K562 (cell line): ENCODE data around the gene MYO3A. TPM values are rescaled to one million over a fixed set of nuclear protein-coding genes. Genes with fewer than 3 reads are reported as not detected.

ENCODE experiments used
- ATAC-seq: fragments of 200-7000 bp; cut with Tn5 transposase; 3 replicates; pipeline ENCODE4 v1.9.1; 2020; ENCODE audit warnings: moderate library complexity
- BruUV-seq: library from RNA; stranded (reverse); fragments of 400-500 nt; replicated peaks from 2 replicates; lab custom pipeline; 2021; lab: Mats Ljungman, UMichigan
- CTCF ChIA-PET: fragments of 300-600 bp; formaldehyde crosslinking; extraction: SDS; loops from one replicate; lab custom pipeline; 2021; ENCODE audit warnings: low intra/inter-chr PET ratio; lab: Yijun Ruan, JAX
- POLR2A ChIA-PET: fragments of 300-600, 350-650 bp; sonication (Branson Sonifier 250); formaldehyde crosslinking; extraction: SDS; loops from one replicate; lab custom pipeline; 2021; ENCODE audit warnings: antibody characterized with exemption, inconsistent platforms; lab: Yijun Ruan, JAX
- DNase-seq, 4 experiments: peaks; one replicate each; pipeline versions ENCODE4 v3.0.0 to v3.0.0-alpha.2; 2011 to 2018; ENCODE audit warnings: low spot score in 3 of 4, mixed read lengths in 3 of 4; ENCODE audit errors: extremely low read depth in 1 of 4
- FAIRE-seq: peaks from 2 replicates; lab custom pipeline; 2011; peaks lifted over from hg19 to GRCh38; lab: Jason Lieb, UNC
- H2AFZ ChIP-seq: 2 replicates; pipeline ENCODE4 v1.6.0; 2011; ENCODE audit warnings: low read depth, low read length, control low read depth, inconsistent platforms
- H3K27ac ChIP-seq: fragments of 200-600 bp; 3 replicates; pipeline ENCODE4 v1.8.0; 2011; ENCODE audit warnings: low read depth, mild to moderate bottlenecking, control low read depth, inconsistent platforms, low read length, moderate library complexity, mixed read lengths; ENCODE audit errors: extremely low read depth
- H3K27me3 ChIP-seq, 2 experiments: fragments of 300-600 bp in 1 of 2; 2 replicates in 1 of 2; 3 replicates in 1 of 2; pipeline versions ENCODE4 v1.6.0 to v1.8.0; 2011; ENCODE audit warnings: inconsistent platforms in 2 of 2, low read length in 2 of 2, mild to moderate bottlenecking in 1 of 2, mixed read lengths in 1 of 2, moderate library complexity in 1 of 2; ENCODE audit not compliant: control insufficient read depth in 2 of 2, insufficient read depth in 2 of 2
- H3K36me3 ChIP-seq: fragments of 300-600 bp; 3 replicates; pipeline ENCODE4 v1.8.0; 2011; ENCODE audit warnings: mild to moderate bottlenecking, low read length, inconsistent platforms; ENCODE audit not compliant: control insufficient read depth, insufficient read depth
- H3K4me1 ChIP-seq, 2 experiments: fragments of 200-600 bp in 1 of 2; replicated peaks in 1 of 2; 2 replicates in 1 of 2; 3 replicates in 1 of 2; pipeline versions ENCODE4 v1.5.1 to v1.8.0; 2011; ENCODE audit warnings: inconsistent platforms in 2 of 2, low read length in 2 of 2, mild to moderate bottlenecking in 1 of 2, mixed read lengths in 1 of 2, moderate library complexity in 1 of 2; ENCODE audit not compliant: control insufficient read depth in 2 of 2, insufficient read depth in 2 of 2
- H3K4me2 ChIP-seq: 2 replicates; pipeline ENCODE4 v1.6.1; 2011; ENCODE audit warnings: low read length, control low read depth, inconsistent platforms, mixed read lengths; ENCODE audit not compliant: insufficient read depth
- H3K4me3 ChIP-seq: fragments of 200-600 bp; sonication (generic), shearing (Covaris generic); 2 replicates; pipeline ENCODE4 v1.5.1; 2016; ENCODE audit warnings: control low read depth, inconsistent platforms
- H3K79me2 ChIP-seq: fragments of 200-600 bp; 3 replicates; pipeline ENCODE4 v1.8.0; 2011; ENCODE audit warnings: low read length, inconsistent platforms; ENCODE audit not compliant: control insufficient read depth, insufficient read depth
- H3K9ac ChIP-seq, 2 experiments: 2 replicates each; pipeline versions ENCODE4 v1.6.0 to v1.6.1; 2011; ENCODE audit warnings: low read depth in 2 of 2, low read length in 2 of 2, control low read depth in 1 of 2, inconsistent platforms in 1 of 2, mild to moderate bottlenecking in 1 of 2, mixed read lengths in 1 of 2; ENCODE audit not compliant: insufficient read depth in 1 of 2
- H3K9me1 ChIP-seq: one replicate; pipeline ENCODE4 v1.6.0; 2011; ENCODE audit warnings: inconsistent platforms, mild to moderate bottlenecking, low read length, moderate library complexity; ENCODE audit not compliant: control insufficient read depth, insufficient read depth
- H3K9me3 ChIP-seq: replicated peaks from 2 replicates; pipeline ENCODE4 v1.5.1; 2011; ENCODE audit warnings: low read depth, low read length, inconsistent platforms; ENCODE audit not compliant: control insufficient read depth, insufficient read depth
- H4K20me1 ChIP-seq: replicated peaks from 2 replicates; pipeline ENCODE4 v1.6.1; 2011; ENCODE audit warnings: low read length, inconsistent platforms, mixed read lengths; ENCODE audit not compliant: control insufficient read depth, insufficient read depth
- ARHGAP35 ChIP-seq: fragments of 450-650 bp; IDR thresholded peaks from 2 replicates; pipeline ENCODE4 v1.6.1; 2018; ENCODE audit not compliant: partially characterized antibody
- CREB1 ChIP-seq, 2 experiments: sonication (generic) in 1 of 2; formaldehyde crosslinking in 1 of 2; IDR thresholded peaks; 2 replicates each; pipeline versions ENCODE4 v1.6.1 to v1.8.0; 2012 to 2022; ENCODE audit warnings: inconsistent platforms in 1 of 2, mild to moderate bottlenecking in 1 of 2, missing genetic modification reagents in 1 of 2, moderate library complexity in 1 of 2
- POLR2AphosphoS5 ChIP-seq: IDR thresholded peaks from 2 replicates; pipeline ENCODE4 v1.6.1; 2011; ENCODE audit warnings: mild to moderate bottlenecking, low read depth, low read length, moderate library complexity; ENCODE audit not compliant: control insufficient read depth, insufficient read depth
- ZNF146 ChIP-seq: IDR thresholded peaks from one replicate; pipeline ENCODE4 v1.6.1; 2018; ENCODE audit warnings: missing compliant biosample characterization; ENCODE audit not compliant: unreplicated experiment
- ZNF174 ChIP-seq: fragments of 250-450 bp; sonication (Bioruptor Pico); IDR thresholded peaks from 2 replicates; pipeline ENCODE4 v1.4.0; 2020; ENCODE audit warnings: mild to moderate bottlenecking
- WGBS: fragments of 100-300 bp; shearing (Covaris generic); methylation state at CpG from one replicate; pipeline ENCODE4 v1.1.6; 2016; ENCODE audit warnings: low coverage, mixed read lengths; ENCODE audit not compliant: insufficient coverage; ENCODE audit errors: missing lambda C conversion rate; 5-methylcytosine and 5-hydroxymethylcytosine counted together
- in situ Hi-C: fragments of 300-500 bp; cut with MboI; formaldehyde crosslinking; loops from 4 replicates; pipeline ENCODE4 v1.15.0; 2018; ENCODE audit warnings: inconsistent platforms, mixed read lengths
- intact Hi-C: fragments of 100-400 bp; cut with micrococcal nuclease; formaldehyde crosslinking; loops from 2 replicates; pipeline ENCODE4 v1.14.2; 2022
- polyA plus RNA-seq, 8 experiments: library from polyadenylated mRNA; depleted of rRNA in 4 of 8; stranded (reverse) in 5 of 8; unstranded in 3 of 8; fragments of >200 nt; fragmentation: Nextera tagmentation in 2 of 8; fragmentation: Illumina TruSeq in 1 of 8; extraction: Ambion mirVana in 2 of 8; extraction: Trizol in 1 of 8; gene quantifications; 2 replicates each; pipeline versions ENCODE4 v1.2.1 to v1.2.3, GENCODE V29; 2011 to 2014; ENCODE audit warnings: inconsistent platforms in 1 of 8, missing spikeins in 1 of 8
- total RNA-seq, 7 experiments: library from RNA; depleted of rRNA in 6 of 7; stranded (reverse); fragments of >200 nt in 6 of 7; fragmentation: Illumina TruSeq in 2 of 7; extraction: Trizol in 2 of 7; gene quantifications; 2 replicates each; pipeline versions ENCODE4 v1.2.1 to v1.2.3, GENCODE V29; 2011 to 2021; ENCODE audit warnings: low replicate concordance in 1 of 7
- TF ChIP-seq, protein P1 (sequence below): fragments of 250-450 bp; sonication (Bioruptor Pico); IDR thresholded peaks from 2 replicates; pipeline ENCODE4 v1.5.0; 2021; ENCODE audit warnings: mild to moderate bottlenecking, borderline replicate concordance
- TF ChIP-seq, protein P2 (sequence below): fragments of 450-650 bp; formaldehyde crosslinking; IDR thresholded peaks from 2 replicates; pipeline ENCODE4 v1.4.0; 2020; ENCODE audit warnings: mild to moderate bottlenecking, moderate library complexity

The MYO3A gene
- total and polyA plus RNA-seq, 9 of the 15 experiments (the other 6 are each of a cell fraction or from before 2014, with no cell fraction given) = not detected

DNA sequence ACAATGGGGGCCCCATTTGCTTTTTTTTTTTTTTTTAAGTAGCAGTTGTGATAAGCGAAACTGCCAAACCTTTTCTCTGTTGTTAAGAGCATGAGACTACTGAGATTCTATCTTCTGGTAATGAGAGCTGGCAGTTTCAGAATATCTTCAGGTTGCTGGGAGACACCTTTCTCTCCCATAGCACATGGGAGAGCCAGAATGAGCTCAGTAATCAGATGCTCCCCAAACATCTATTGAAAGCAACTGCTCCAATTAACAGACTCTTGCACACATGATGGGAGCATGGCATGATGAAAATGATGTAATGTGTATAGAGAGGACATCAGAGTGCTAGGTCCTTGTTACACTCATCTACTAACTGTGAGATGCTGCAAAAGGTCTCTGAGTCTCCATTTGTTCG lies 18.8 kb downstream of the MYO3A start:
- Histone ChIP-seq H3K4me3 (no peak overlapping the region), H4K20me1 (no peaks in the 10 kb centered on the region), H3K36me3 (no peaks in the 10 kb centered on the region), H2AFZ (no peak overlapping the region), H3K27ac (no peak overlapping the region), H3K4me1 (no peaks in the 10 kb centered on the region), H3K27me3 (no peaks in the 10 kb centered on the region), H3K9ac (no peak overlapping the region), H3K4me2 (no peak overlapping the region), H3K9me3 (no peaks in the 10 kb centered on the region), H3K9me1 (no peaks in the 10 kb centered on the region), H3K79me2 (no peaks in the 10 kb centered on the region)
- ATAC-seq = no peak
- in situ Hi-C loops = no loop called here
- BruUV-seq = no TSS peak
- TF ChIP-seq ZNF174 (CRISPR knock-in tag) = no peak
- TF ChIP-seq, protein P1, sequence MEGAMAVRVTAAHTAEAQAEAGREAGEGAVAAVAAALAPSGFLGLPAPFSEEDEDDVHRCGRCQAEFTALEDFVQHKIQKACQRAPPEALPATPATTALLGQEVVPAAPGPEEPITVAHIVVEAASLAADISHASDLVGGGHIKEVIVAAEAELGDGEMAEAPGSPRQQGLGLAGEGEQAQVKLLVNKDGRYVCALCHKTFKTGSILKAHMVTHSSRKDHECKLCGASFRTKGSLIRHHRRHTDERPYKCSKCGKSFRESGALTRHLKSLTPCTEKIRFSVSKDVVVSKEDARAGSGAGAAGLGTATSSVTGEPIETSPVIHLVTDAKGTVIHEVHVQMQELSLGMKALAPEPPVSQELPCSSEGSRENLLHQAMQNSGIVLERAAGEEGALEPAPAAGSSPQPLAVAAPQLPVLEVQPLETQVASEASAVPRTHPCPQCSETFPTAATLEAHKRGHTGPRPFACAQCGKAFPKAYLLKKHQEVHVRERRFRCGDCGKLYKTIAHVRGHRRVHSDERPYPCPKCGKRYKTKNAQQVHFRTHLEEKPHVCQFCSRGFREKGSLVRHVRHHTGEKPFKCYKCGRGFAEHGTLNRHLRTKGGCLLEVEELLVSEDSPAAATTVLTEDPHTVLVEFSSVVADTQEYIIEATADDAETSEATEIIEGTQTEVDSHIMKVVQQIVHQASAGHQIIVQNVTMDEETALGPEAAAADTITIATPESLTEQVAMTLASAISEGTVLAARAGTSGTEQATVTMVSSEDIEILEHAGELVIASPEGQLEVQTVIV = no peak
- no peak for TF ChIP-seq CREB1 (IDR thresholded peaks at IDR 0.05)
- TF ChIP-seq CREB1 (CRISPR knock-in tag; IDR thresholded peaks at IDR 0.05) = no peak
- no peak for TF ChIP-seq ZNF146 (CRISPR knock-in tag)
- TF ChIP-seq ARHGAP35 = no peak
- TF ChIP-seq, protein P2, sequence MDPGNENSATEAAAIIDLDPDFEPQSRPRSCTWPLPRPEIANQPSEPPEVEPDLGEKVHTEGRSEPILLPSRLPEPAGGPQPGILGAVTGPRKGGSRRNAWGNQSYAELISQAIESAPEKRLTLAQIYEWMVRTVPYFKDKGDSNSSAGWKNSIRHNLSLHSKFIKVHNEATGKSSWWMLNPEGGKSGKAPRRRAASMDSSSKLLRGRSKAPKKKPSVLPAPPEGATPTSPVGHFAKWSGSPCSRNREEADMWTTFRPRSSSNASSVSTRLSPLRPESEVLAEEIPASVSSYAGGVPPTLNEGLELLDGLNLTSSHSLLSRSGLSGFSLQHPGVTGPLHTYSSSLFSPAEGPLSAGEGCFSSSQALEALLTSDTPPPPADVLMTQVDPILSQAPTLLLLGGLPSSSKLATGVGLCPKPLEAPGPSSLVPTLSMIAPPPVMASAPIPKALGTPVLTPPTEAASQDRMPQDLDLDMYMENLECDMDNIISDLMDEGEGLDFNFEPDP (CRISPR knock-in tag) = no peak
- no peak for TF ChIP-seq POLR2AphosphoS5
- CTCF ChIA-PET = no interaction called here
- POLR2A ChIA-PET = no interaction called here
- FAIRE-seq = no peak
- WGBS = 0% methylated on average over 2 of the region's 2 CpGs
- no peak for DNase-seq
- intact Hi-C loops = no loop called here
